Endothelial cell of umbilical vein (primary cell): Measurements from ENCODE around the gene SPOCD1.

Experiments used
- EZH2 ChIP-seq: IDR thresholded peaks from 2 replicates; pipeline ENCODE4 v1.6.1; 2012; ENCODE audit warnings: borderline replicate concordance, low read depth, mild to moderate bottlenecking, moderate library complexity, low read length, inconsistent platforms; ENCODE audit not compliant: severe bottlenecking
- FOS ChIP-seq: IDR thresholded peaks from 2 replicates; pipeline ENCODE4 v1.6.1; 2011; ENCODE audit warnings: mild to moderate bottlenecking, low read length, moderate library complexity, borderline replicate concordance; ENCODE audit not compliant: insufficient read depth
- GATA2 ChIP-seq: IDR thresholded peaks from 2 replicates; pipeline ENCODE4 v1.7.0; 2011; ENCODE audit warnings: low read depth, mild to moderate bottlenecking, moderate library complexity, mixed read lengths, low read length; ENCODE audit not compliant: insufficient read length, insufficient read depth
- JUN ChIP-seq: IDR thresholded peaks from 2 replicates; pipeline ENCODE4 v1.6.1; 2011; ENCODE audit warnings: borderline replicate concordance, low read depth; ENCODE audit not compliant: insufficient read length, insufficient read depth
- MAX ChIP-seq: IDR thresholded peaks from 2 replicates; pipeline ENCODE4 v1.6.1; 2011; ENCODE audit not compliant: insufficient read depth, insufficient read length
- MYC ChIP-seq: IDR thresholded peaks from one replicate; pipeline ENCODE4 v1.6.1; 2011; ENCODE audit warnings: mild to moderate bottlenecking, low read depth, low read length
- POLR2A ChIP-seq: IDR thresholded peaks from 2 replicates; pipeline ENCODE4 v1.6.1; 2012; ENCODE audit warnings: low read depth, mild to moderate bottlenecking, control low read depth, low read length
- POLR2AphosphoS5 ChIP-seq: IDR thresholded peaks from 2 replicates; pipeline ENCODE4 v1.6.1; 2012; ENCODE audit warnings: low read depth, mild to moderate bottlenecking, control low read depth, low read length, moderate library complexity; ENCODE audit not compliant: insufficient read depth
- TF ChIP-seq, protein P1 (sequence below), 2 donors: IDR thresholded peaks; 1 replicate in 1 of 2; 2 replicates in 1 of 2; pipeline ENCODE4 v1.5.1; 2011; ENCODE audit warnings: low read length in 2 of 2, mild to moderate bottlenecking in 2 of 2, moderate library complexity in 2 of 2, control low read depth in 1 of 2, inconsistent platforms in 1 of 2, low read depth in 1 of 2; ENCODE audit not compliant: insufficient read depth in 1 of 2; ENCODE audit errors: extremely low read depth in 1 of 2

GRCh38 chr1:31788825-31789256, 27.0 kb downstream of the SPOCD1 start:
- TF ChIP-seq POLR2A (no peak), GATA2 (no peak), EZH2 (no peak), MAX (no peak), POLR2AphosphoS5 (no peak), JUN (no peak), FOS (no peak), MYC (no peak)
- TF ChIP-seq, protein P1, sequence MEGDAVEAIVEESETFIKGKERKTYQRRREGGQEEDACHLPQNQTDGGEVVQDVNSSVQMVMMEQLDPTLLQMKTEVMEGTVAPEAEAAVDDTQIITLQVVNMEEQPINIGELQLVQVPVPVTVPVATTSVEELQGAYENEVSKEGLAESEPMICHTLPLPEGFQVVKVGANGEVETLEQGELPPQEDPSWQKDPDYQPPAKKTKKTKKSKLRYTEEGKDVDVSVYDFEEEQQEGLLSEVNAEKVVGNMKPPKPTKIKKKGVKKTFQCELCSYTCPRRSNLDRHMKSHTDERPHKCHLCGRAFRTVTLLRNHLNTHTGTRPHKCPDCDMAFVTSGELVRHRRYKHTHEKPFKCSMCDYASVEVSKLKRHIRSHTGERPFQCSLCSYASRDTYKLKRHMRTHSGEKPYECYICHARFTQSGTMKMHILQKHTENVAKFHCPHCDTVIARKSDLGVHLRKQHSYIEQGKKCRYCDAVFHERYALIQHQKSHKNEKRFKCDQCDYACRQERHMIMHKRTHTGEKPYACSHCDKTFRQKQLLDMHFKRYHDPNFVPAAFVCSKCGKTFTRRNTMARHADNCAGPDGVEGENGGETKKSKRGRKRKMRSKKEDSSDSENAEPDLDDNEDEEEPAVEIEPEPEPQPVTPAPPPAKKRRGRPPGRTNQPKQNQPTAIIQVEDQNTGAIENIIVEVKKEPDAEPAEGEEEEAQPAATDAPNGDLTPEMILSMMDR (IDR thresholded peaks at IDR 0.05; ENCODE audit: extremely low read depth in 1 of 2, insufficient read depth in 1 of 2, low read depth in 1 of 2, low read length in 2 of 2): no peak
